HAP-1 (cell line): ENCODE results near the gene TRAK1.
"Not testable (repeated sequence)": the region's sequence is repeated elsewhere in the genome, so short reads cannot be mapped to it uniquely, and the experiment has no call there.

Source experiments
- DNase-seq, 2 experiments: peaks; one replicate each; pipeline ENCODE4 v3.0.0-alpha.2; 2016 to 2020; ENCODE audit warnings: low spot score in 2 of 2
- H3K27me3 ChIP-seq: fragments of 250-450 bp; sonication (Bioruptor Pico); 2 replicates; pipeline ENCODE4 v1.5.1; 2020; ENCODE audit warnings: low read depth, mild to moderate bottlenecking, moderate library complexity
- H3K36me3 ChIP-seq: fragments of 250-450 bp; sonication (Bioruptor Pico); replicated peaks from 2 replicates; pipeline ENCODE4 v1.5.1; 2020; ENCODE audit warnings: mild to moderate bottlenecking
- H3K4me1 ChIP-seq: fragments of 250-450 bp; sonication (Bioruptor Pico); 2 replicates; pipeline ENCODE4 v1.5.1; 2020; ENCODE audit warnings: mild to moderate bottlenecking
- H3K4me3 ChIP-seq: fragments of 250-450 bp; sonication (Bioruptor Pico); 2 replicates; pipeline ENCODE4 v1.5.1; 2020; ENCODE audit warnings: mild to moderate bottlenecking, moderate library complexity
- H3K9me3 ChIP-seq: fragments of 250-450 bp; sonication (Bioruptor Pico); 2 replicates; pipeline ENCODE4 v1.5.1; 2020; ENCODE audit warnings: mild to moderate bottlenecking, moderate library complexity
- in situ Hi-C: fragments of 300-500 bp; cut with MboI; formaldehyde crosslinking; loops from 3 replicates; pipeline ENCODE4 v1.14.3; 2020; ENCODE audit warnings: low sequenced_read_pairs, inconsistent platforms, mixed read lengths

The TRAK1 gene

GRCh38 chr3:42096796-42097565 lies 5.8 kb downstream of the TRAK1 start:
- Histone ChIP-seq H3K27me3 (no peaks in the 10 kb centered on the region), H3K4me1 (peaks cover 12% of the 10 kb centered on the region), H3K36me3 (peaks cover 4% of the 10 kb centered on the region; the same call in 1 of the 2 replicates), H3K9me3 (0 out of 2 replicates have a peak, but pooled peaks cover under 1% of the 10 kb centered on the region), H3K4me3 (no peak overlapping the region)
- no peak for DNase-seq
- in situ Hi-C loops = no loop called here

- Histone ChIP-seq H3K4me1 (peaks cover 8% of the 10 kb centered on the region), H3K36me3 (peaks cover 4% of the 10 kb centered on the region; the same call in 1 of the 2 replicates), H3K4me3 (no peak overlapping the region), H3K9me3 (no peaks in the 10 kb centered on the region), H3K27me3 (no peaks in the 10 kb centered on the region)
- in situ Hi-C loops = no loop called here
- DNase-seq = no peak
These were observed 6.4 kb downstream of the TRAK1 start for GRCh38 chr3:42097566-42097946.

GRCh38 chr3:42098171-42098570 lies 7.0 kb downstream of the TRAK1 start:
- in situ Hi-C loops = no loop called here
- Histone ChIP-seq H3K36me3 (peaks cover 4% of the 10 kb centered on the region; the same call in 1 of the 2 replicates), H3K27me3 (no peaks in the 10 kb centered on the region), H3K4me3 (no peak overlapping the region), H3K9me3 (no peaks in the 10 kb centered on the region), H3K4me1 (peaks cover 2% of the 10 kb centered on the region)
- DNase-seq = no peak

GRCh38 chr3:42099020-42099765 lies 8.0 kb downstream of the TRAK1 start:
- Histone ChIP-seq H3K36me3 (peaks cover 4% of the 10 kb centered on the region; the same call in 1 of the 2 replicates), H3K4me3 (no peak overlapping the region), H3K9me3 (no peaks in the 10 kb centered on the region), H3K4me1 (no peaks in the 10 kb centered on the region; the same call in 1 of the 2 replicates), H3K27me3 (no peaks in the 10 kb centered on the region)
- no peak for DNase-seq
- in situ Hi-C loops = no loop called here

- H3K36me3 ChIP-seq = no peaks in the 10 kb centered on the region
- no peak for DNase-seq
- H3K4me3 ChIP-seq = no peak overlapping the region
- in situ Hi-C loops = loop anchor here (5.0 kb wide), 1 partner anchor 209 kb away; no protein-coding TSS in a partner anchor
- no peaks in the 10 kb centered on the region for H3K9me3 ChIP-seq
- no peaks in the 10 kb centered on the region for H3K27me3 ChIP-seq
- H3K4me1 ChIP-seq = no peaks in the 10 kb centered on the region; the same call in 1 of the 2 replicates
These were observed 9.9 kb downstream of the TRAK1 start for GRCh38 chr3:42101048-42101447.

GRCh38 chr3:42101481-42101880 lies 10.3 kb downstream of the TRAK1 start:
- no peak for DNase-seq
- H3K9me3 ChIP-seq = no peaks in the 10 kb centered on the region
- H3K27me3 ChIP-seq = no peaks in the 10 kb centered on the region
- no peak overlapping the region for H3K4me3 ChIP-seq
- H3K4me1 ChIP-seq = no peaks in the 10 kb centered on the region; the same call in 1 of the 2 replicates
- no peaks in the 10 kb centered on the region for H3K36me3 ChIP-seq
- in situ Hi-C loops = loop anchor here (5.0 kb wide), 1 partner anchor 209 kb away; no protein-coding TSS in a partner anchor

- Histone ChIP-seq H3K4me1 (no peaks in the 10 kb centered on the region; the same call in 1 of the 2 replicates), H3K4me3 (no peak overlapping the region), H3K27me3 (no peaks in the 10 kb centered on the region), H3K36me3 (no peaks in the 10 kb centered on the region), H3K9me3 (no peaks in the 10 kb centered on the region)
- in situ Hi-C loops = loop anchor here (5.0 kb wide), 1 partner anchor 210 kb away; no protein-coding TSS in a partner anchor
- no peak for DNase-seq
These were observed 11.4 kb downstream of the TRAK1 start for GRCh38 chr3:42102571-42102970.

GRCh38 chr3:42103921-42104665 lies 12.9 kb downstream of the TRAK1 start:
- not testable (repeated sequence) for DNase-seq, H3K27me3 ChIP-seq, H3K9me3 ChIP-seq, H3K4me3 ChIP-seq, H3K36me3 ChIP-seq, H3K4me1 ChIP-seq
- in situ Hi-C loops = loop anchor here (5.0 kb wide), 1 partner anchor 212 kb away; no protein-coding TSS in a partner anchor

- in situ Hi-C loops, H3K36me3 ChIP-seq, H3K4me3 ChIP-seq, DNase-seq, H3K27me3 ChIP-seq, H3K9me3 ChIP-seq, H3K4me1 ChIP-seq: not testable (repeated sequence)
These were observed 14.8 kb downstream of the TRAK1 start for GRCh38 chr3:42105994-42106393.

- in situ Hi-C loops = no loop called here
These were observed 15.5 kb downstream of the TRAK1 start for GRCh38 chr3:42106646-42107045.

GRCh38 chr3:42110631-42111030 lies 19.5 kb downstream of the TRAK1 start:
- H3K4me3 ChIP-seq = no peak overlapping the region
- H3K36me3 ChIP-seq = no peaks in the 10 kb centered on the region
- DNase-seq = no peak
- H3K27me3 ChIP-seq = no peaks in the 10 kb centered on the region
- no peaks in the 10 kb centered on the region for H3K4me1 ChIP-seq
- no peaks in the 10 kb centered on the region for H3K9me3 ChIP-seq
- in situ Hi-C loops = no loop called here

More at GRCh38 chr3:42106646-42107045, 15.5 kb downstream of the TRAK1 start:
- no peak for DNase-seq
- Histone ChIP-seq H3K27me3 (no peaks in the 10 kb centered on the region), H3K4me1 (no peaks in the 10 kb centered on the region), H3K4me3 (no peak overlapping the region), H3K36me3 (no peaks in the 10 kb centered on the region), H3K9me3 (no peaks in the 10 kb centered on the region)

- Histone ChIP-seq H3K4me1 (no peaks in the 10 kb centered on the region), H3K9me3 (no peaks in the 10 kb centered on the region), H3K36me3 (no peaks in the 10 kb centered on the region), H3K4me3 (no peak overlapping the region), H3K27me3 (no peaks in the 10 kb centered on the region)
- no peak for DNase-seq
- in situ Hi-C loops = no loop called here
These were observed 23.1 kb downstream of the TRAK1 start for GRCh38 chr3:42114130-42114725.

GRCh38 chr3:42115215-42115614 lies 24.1 kb downstream of the TRAK1 start:
- Histone ChIP-seq H3K36me3 (no peaks in the 10 kb centered on the region), H3K9me3 (no peaks in the 10 kb centered on the region), H3K4me1 (no peaks in the 10 kb centered on the region), H3K4me3 (no peak overlapping the region), H3K27me3 (no peaks in the 10 kb centered on the region)
- in situ Hi-C loops = no loop called here
- DNase-seq = no peak
